Activated naive CD4-positive, alpha-beta T cell treated with anti-CD3 and anti-CD28 coated beads, Interleukin-2, amount 10 ng/mL, durations not matched to agents 7 days and 5 days (primary cell): Measurements from ENCODE around the gene TFDP2.

Experiments
- CTCF ChIA-PET: fragments of 350-600 bp; sonication (Branson Sonifier 250); formaldehyde crosslinking; loops from one replicate; lab custom pipeline; 2021; ENCODE audit warnings: antibody characterized with exemption; lab: Charles Lee
- DNase-seq: peaks from one replicate; pipeline ENCODE4 v3.0.0-alpha.2; 2020
- H3K27ac Mint-ChIP-seq: one replicate; pipeline ENCODE4 v1.8.0; 2021; ENCODE audit warnings: mild to moderate bottlenecking, moderate library complexity, mixed read lengths
- H3K27me3 Mint-ChIP-seq: one replicate; pipeline ENCODE4 v1.8.0; 2021; ENCODE audit warnings: mild to moderate bottlenecking, mixed read lengths
- H3K36me3 Mint-ChIP-seq: one replicate; pipeline ENCODE4 v1.8.0; 2021; ENCODE audit warnings: mixed read lengths
- H3K4me1 Mint-ChIP-seq: one replicate; pipeline ENCODE4 v1.8.0; 2021; ENCODE audit warnings: mixed read lengths
- H3K4me3 Mint-ChIP-seq: one replicate; pipeline ENCODE4 v1.8.0; 2021; ENCODE audit warnings: mild to moderate bottlenecking, moderate library complexity, mixed read lengths
- H3K9me3 Mint-ChIP-seq: one replicate; pipeline ENCODE4 v1.8.0; 2021; ENCODE audit warnings: mixed read lengths

The TFDP2 gene

GRCh38 chr3:141971571-141971970 is 177.8 kb downstream of the TFDP2 start:
- no peak overlapping the region for H3K4me3 Mint-ChIP-seq
- no peak for DNase-seq
- H3K9me3 Mint-ChIP-seq: no peaks in the 10 kb centered on the region
- H3K27me3 Mint-ChIP-seq: no peaks in the 10 kb centered on the region
- no peak overlapping the region for H3K27ac Mint-ChIP-seq
- peaks cover 4% of the 10 kb centered on the region for H3K36me3 Mint-ChIP-seq
- CTCF ChIA-PET: interaction anchor here (0.6 kb wide), 1 partner anchor 999 kb away, joined by 4 read pairs; no protein-coding TSS in a partner anchor
- peaks cover 2% of the 10 kb centered on the region for H3K4me1 Mint-ChIP-seq

DNA sequence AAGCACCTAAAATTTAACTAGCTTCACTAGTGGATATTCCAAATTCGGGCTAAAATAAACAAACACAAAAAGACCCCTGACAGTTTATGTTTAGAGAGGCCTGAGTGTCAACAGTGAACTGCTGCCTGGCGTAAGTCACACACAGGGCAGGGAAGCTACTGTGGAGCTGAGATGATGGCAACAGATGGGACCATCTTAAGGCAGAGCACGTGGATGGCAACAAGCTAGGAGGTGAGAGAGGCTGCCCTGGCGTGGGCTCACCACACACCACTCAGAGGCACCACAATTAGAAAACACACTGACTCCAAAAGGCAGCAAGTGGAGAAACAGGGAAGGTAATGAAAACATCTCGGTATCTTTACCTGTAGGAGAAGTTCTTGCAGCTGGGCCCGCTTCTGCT is 179.6 kb downstream of the TFDP2 start:
- no peak overlapping the region for H3K27ac Mint-ChIP-seq
- CTCF ChIA-PET: no interaction called here
- no peaks in the 10 kb centered on the region for H3K9me3 Mint-ChIP-seq

DNA sequence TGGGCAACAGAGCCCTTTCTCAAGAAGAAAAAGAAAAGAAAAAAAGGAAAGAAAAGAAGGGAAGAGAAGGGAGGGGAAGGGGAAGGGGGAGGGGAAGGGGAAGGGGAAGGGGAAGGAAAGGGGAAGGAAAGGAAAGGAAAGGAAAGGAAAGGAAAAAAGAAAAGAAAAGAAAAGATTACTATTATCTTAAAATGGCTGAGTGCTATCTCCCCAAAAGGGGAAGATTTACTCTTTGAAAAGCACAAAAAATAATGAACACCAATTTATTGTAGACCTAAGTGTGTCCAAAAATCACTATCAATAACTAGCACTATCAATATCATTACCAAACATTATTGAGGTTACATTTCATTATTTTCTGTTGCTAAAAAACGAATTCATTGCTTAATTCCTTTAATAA is 183.9 kb downstream of the TFDP2 start:
- CTCF ChIA-PET: interaction anchor here (0.6 kb wide), 1 partner anchor 170 kb away, joined by 3 read pairs; no protein-coding TSS in a partner anchor
- H3K27ac Mint-ChIP-seq: no peak overlapping the region

More for the DNA sequence above, 179.6 kb downstream of the TFDP2 start:
- Mint-ChIP-seq H3K36me3 (no peaks in the 10 kb centered on the region), H3K4me1 (peaks cover 2% of the 10 kb centered on the region), H3K4me3 (no peak overlapping the region), H3K27me3 (no peaks in the 10 kb centered on the region)
- no peak for DNase-seq

DNA sequence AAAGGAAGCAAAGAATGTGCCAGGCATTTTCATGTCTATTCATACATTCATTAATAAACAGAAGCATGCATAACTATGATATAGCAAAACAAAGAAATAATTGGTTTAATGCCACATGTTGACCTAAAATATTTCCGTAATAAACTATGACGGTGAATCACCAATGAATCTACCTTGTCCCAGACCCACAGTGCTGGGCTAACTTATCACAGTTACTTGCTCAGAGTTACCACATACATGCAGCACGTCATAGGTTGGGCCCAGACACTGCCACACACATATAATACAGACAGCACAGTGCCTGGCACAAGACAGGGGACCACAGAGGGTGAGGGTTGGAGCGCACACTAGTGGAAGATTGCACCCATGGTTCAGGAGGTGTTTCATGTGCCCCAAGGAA is 186.0 kb downstream of the TFDP2 start:
- Mint-ChIP-seq H3K36me3 (peaks cover 3% of the 10 kb centered on the region), H3K4me1 (peaks cover 2% of the 10 kb centered on the region), H3K27ac (no peak overlapping the region)

More for the DNA sequence above, 183.9 kb downstream of the TFDP2 start:
- no peak for DNase-seq
- no peak overlapping the region for H3K4me3 Mint-ChIP-seq
- H3K36me3 Mint-ChIP-seq: no peaks in the 10 kb centered on the region
- H3K4me1 Mint-ChIP-seq: peaks cover 2% of the 10 kb centered on the region
- H3K9me3 Mint-ChIP-seq: no peaks in the 10 kb centered on the region
- H3K27me3 Mint-ChIP-seq: no peaks in the 10 kb centered on the region

DNA sequence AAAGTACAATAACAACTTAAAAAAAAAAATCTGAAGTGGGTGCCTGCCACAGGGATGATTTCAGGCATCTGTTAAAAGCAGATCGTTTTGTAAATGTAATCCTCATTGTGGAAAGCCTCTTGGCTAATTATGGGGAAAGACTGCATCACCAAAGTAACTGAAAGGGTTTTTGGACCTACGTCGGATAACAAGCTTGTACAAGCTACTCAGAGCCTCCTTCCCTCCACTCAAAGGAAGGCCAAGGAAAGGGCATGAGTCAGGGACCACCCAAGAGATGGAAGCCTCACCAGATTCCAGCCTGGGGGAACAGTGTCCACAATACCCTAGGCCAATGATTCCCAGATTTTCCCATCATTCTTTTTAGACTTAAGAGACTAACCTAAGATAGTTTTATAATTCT is 188.6 kb downstream of the TFDP2 start:
- Mint-ChIP-seq H3K4me3 (no peak overlapping the region), H3K4me1 (no peaks in the 10 kb centered on the region), H3K27me3 (no peaks in the 10 kb centered on the region), H3K36me3 (peaks cover 3% of the 10 kb centered on the region), H3K27ac (no peak overlapping the region), H3K9me3 (no peaks in the 10 kb centered on the region)
- DNase-seq: no peak
- CTCF ChIA-PET: interaction anchor here (1.0 kb wide), 1 partner anchor 321 kb away, joined by 3 read pairs; no protein-coding TSS in a partner anchor

More for the DNA sequence above, 186.0 kb downstream of the TFDP2 start:
- no peak for DNase-seq
- no peak overlapping the region for H3K4me3 Mint-ChIP-seq
- CTCF ChIA-PET: interaction anchor here (0.6 to 2.3 kb wide), 4 partner anchors 9 to 317 kb away, joined by 3 to 6 read pairs (median 6); no protein-coding TSS in a partner anchor
- H3K27me3 Mint-ChIP-seq: no peaks in the 10 kb centered on the region
- no peaks in the 10 kb centered on the region for H3K9me3 Mint-ChIP-seq

- no peak for DNase-seq
- peaks cover 3% of the 10 kb centered on the region for H3K36me3 Mint-ChIP-seq
- H3K4me1 Mint-ChIP-seq: peaks cover 4% of the 10 kb centered on the region
- H3K27me3 Mint-ChIP-seq: no peaks in the 10 kb centered on the region
- CTCF ChIA-PET: interaction anchor here (0.8 to 1.0 kb wide), 2 partner anchors 91 to 322 kb away, joined by 3 read pairs; no protein-coding TSS in a partner anchor
- no peak overlapping the region for H3K4me3 Mint-ChIP-seq
- H3K9me3 Mint-ChIP-seq: no peaks in the 10 kb centered on the region
- no peak overlapping the region for H3K27ac Mint-ChIP-seq
These were observed 189.5 kb downstream of the TFDP2 start for GRCh38 chr3:141959589-141960554.

DNA sequence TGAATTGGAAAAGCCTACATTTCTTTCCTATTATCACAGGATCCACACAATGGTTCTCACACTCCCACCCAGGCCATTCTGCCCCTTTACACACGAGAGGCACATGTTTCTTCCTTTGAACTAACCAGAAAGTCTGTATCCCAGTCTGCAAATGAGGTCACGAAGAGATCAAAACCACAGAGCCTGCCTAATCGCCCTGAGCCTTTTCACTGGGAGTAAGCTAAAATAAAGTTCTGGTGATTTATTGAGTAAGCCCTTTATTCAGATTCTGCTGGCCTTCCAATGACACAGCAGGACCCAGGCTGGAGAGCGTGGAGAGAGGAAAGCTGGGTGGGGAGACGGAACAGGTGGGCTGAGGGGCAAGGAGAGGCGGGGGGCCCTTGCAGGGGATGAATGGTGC is 194.2 kb downstream of the TFDP2 start:
- no peaks in the 10 kb centered on the region for H3K27me3 Mint-ChIP-seq
- no peak overlapping the region for H3K4me3 Mint-ChIP-seq
- CTCF ChIA-PET: interaction anchor here (2.0 kb wide), 1 partner anchor 7 kb away, joined by 5 read pairs; no protein-coding TSS in a partner anchor
- DNase-seq: no peak
- no peaks in the 10 kb centered on the region for H3K9me3 Mint-ChIP-seq
- H3K4me1 Mint-ChIP-seq: peaks cover 4% of the 10 kb centered on the region
- peaks cover 4% of the 10 kb centered on the region for H3K36me3 Mint-ChIP-seq
- H3K27ac Mint-ChIP-seq: no peak overlapping the region

GRCh38 chr3:141952611-141953010 is 196.7 kb downstream of the TFDP2 start:
- no peak overlapping the region for H3K4me3 Mint-ChIP-seq
- no peaks in the 10 kb centered on the region for H3K27me3 Mint-ChIP-seq
- no peak for DNase-seq
- H3K36me3 Mint-ChIP-seq: peaks cover 2% of the 10 kb centered on the region
- H3K4me1 Mint-ChIP-seq: peaks cover 4% of the 10 kb centered on the region
- no peaks in the 10 kb centered on the region for H3K9me3 Mint-ChIP-seq
- CTCF ChIA-PET: no interaction called here
- H3K27ac Mint-ChIP-seq: no peak overlapping the region

GRCh38 chr3:141950572-141951493 is 198.5 kb downstream of the TFDP2 start:
- H3K9me3 Mint-ChIP-seq: no peaks in the 10 kb centered on the region

DNA sequence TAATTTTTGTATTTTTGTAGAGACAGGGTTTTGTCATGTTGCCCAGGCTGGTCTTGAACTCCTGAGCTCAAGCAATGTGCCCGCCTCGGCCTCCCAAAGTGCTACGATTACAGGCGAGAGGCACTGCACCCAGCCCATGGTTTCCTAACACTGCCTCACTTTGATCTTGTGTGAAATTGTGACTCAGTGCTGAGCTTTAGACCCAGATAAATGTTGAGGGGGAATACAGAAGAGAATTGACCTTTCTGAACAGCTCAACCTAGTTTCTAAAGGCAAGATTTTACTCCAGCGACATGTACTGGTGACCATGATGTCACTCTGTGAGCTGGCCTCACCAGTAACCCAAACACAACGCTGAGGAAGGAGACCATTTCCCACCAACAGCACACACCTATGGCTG is 199.4 kb downstream of the TFDP2 start:
- Mint-ChIP-seq H3K4me1 (peaks cover under 1% of the 10 kb centered on the region), H3K27me3 (no peaks in the 10 kb centered on the region), H3K4me3 (no peak overlapping the region), H3K36me3 (peaks cover 2% of the 10 kb centered on the region), H3K9me3 (no peaks in the 10 kb centered on the region), H3K27ac (no peak overlapping the region)
- CTCF ChIA-PET: interaction anchor here (1.0 kb wide), 1 partner anchor 11 kb away, joined by 4 read pairs; no protein-coding TSS in a partner anchor
- DNase-seq: no peak

More at GRCh38 chr3:141950572-141951493, 198.5 kb downstream of the TFDP2 start:
- Mint-ChIP-seq H3K27me3 (no peaks in the 10 kb centered on the region), H3K27ac (no peak overlapping the region), H3K4me3 (no peak overlapping the region), H3K4me1 (peaks cover 4% of the 10 kb centered on the region), H3K36me3 (peaks cover 2% of the 10 kb centered on the region)
- CTCF ChIA-PET: interaction anchor here (1.0 kb wide), 1 partner anchor 11 kb away, joined by 4 read pairs; no protein-coding TSS in a partner anchor
- DNase-seq: no peak

GRCh38 chr3:141949399-141949798 is 199.9 kb downstream of the TFDP2 start:
- CTCF ChIA-PET: interaction anchor here (0.7 to 1.0 kb wide), 2 partner anchors 12 to 23 kb away, joined by 3 to 4 read pairs; no protein-coding TSS in a partner anchor
- no peak for DNase-seq
- H3K36me3 Mint-ChIP-seq: peaks cover 2% of the 10 kb centered on the region
- H3K4me3 Mint-ChIP-seq: no peak overlapping the region
- no peak overlapping the region for H3K27ac Mint-ChIP-seq
- H3K9me3 Mint-ChIP-seq: no peaks in the 10 kb centered on the region
- no peaks in the 10 kb centered on the region for H3K27me3 Mint-ChIP-seq
- no peaks in the 10 kb centered on the region for H3K4me1 Mint-ChIP-seq

DNA sequence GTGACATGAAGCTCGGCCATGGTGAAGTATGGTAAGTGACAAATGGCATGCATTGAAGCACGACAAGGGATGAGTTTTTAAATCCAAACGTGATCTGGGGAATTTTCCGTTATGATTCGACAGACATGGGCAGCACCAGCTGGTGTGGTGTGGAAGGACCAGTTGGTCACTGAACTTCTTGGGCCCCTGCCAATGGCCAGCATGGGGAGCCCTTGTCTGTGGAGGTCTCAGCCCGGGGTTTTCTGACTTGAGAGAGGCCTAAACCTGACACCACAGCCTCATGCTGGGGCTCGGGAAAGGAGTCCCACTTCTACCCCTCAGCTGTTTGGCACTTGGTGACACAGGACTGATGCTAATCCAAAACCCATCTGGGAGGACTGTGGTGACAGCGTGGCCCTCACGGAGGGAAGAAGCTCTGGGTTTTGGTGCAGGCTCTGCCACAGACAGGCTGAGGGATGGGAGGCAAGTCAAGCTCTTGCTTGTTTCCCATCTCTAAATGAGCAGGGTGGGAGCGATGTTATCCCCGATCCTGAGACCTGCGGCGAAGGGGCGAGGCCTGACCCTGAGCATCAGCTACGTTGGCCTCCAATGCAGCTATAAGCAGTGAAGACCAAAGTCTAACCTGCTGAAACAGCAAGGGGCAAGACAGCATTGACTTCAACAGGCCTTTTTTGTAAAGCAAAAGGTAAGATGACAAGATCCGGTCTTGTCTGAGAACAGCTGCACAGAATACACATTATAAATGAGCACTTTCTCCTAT is 203.4 kb downstream of the TFDP2 start:
- CTCF ChIA-PET: no interaction called here
- no peaks in the 10 kb centered on the region for H3K36me3 Mint-ChIP-seq
- H3K27me3 Mint-ChIP-seq: no peaks in the 10 kb centered on the region
- peaks cover 6% of the 10 kb centered on the region for H3K4me1 Mint-ChIP-seq
- no peak overlapping the region for H3K4me3 Mint-ChIP-seq
- no peaks in the 10 kb centered on the region for H3K9me3 Mint-ChIP-seq
- no peak for DNase-seq
- H3K27ac Mint-ChIP-seq: no peak overlapping the region

DNA sequence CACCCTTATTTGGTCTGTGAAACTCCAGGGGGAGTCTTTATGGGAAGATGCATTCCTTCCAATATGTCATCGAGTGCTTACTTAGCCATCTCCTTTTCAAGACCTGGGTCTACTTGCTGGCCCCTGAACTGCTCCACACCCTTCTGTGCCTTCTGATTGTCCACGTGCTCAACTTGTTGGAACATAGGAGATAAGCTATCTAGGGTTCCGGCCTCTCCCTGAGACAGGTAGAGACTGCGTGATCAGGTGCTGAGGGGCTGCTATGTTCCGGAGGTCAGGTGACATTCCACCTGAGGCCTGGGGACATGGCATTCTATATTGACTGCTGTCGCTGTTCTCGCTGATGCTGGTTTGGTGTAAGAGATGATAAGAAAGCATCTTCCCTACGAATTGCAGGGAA is 207.3 kb downstream of the TFDP2 start:
- peaks cover 9% of the 10 kb centered on the region for H3K4me1 Mint-ChIP-seq
- H3K4me3 Mint-ChIP-seq: no peak overlapping the region
- no peaks in the 10 kb centered on the region for H3K36me3 Mint-ChIP-seq
- H3K27me3 Mint-ChIP-seq: peaks cover 4% of the 10 kb centered on the region
- CTCF ChIA-PET: no interaction called here
- no peak overlapping the region for H3K27ac Mint-ChIP-seq
- H3K9me3 Mint-ChIP-seq: no peaks in the 10 kb centered on the region
- no peak for DNase-seq
